Thyroid gland (tissue), 4 donors: ENCODE data around the gene HIPK2. TPM values are rescaled to one million over a fixed set of nuclear protein-coding genes. Genes with fewer than 3 reads are reported as not detected.

Experiments used
- DNase-seq, 2 donors: peaks; one replicate each; pipeline ENCODE4 v3.0.0-alpha.2; 2019
- H3K27ac ChIP-seq, 3 donors: fragments of 200-600 bp; sonication (generic); 1 replicate in 2 of 3; 2 replicates in 1 of 3; pipeline ENCODE4 v1.5.1; 2016 to 2019; ENCODE audit warnings: mild to moderate bottlenecking in 1 of 3, moderate library complexity in 1 of 3
- H3K27me3 ChIP-seq: fragments of 200-600 bp; sonication (generic); one replicate; pipeline ENCODE4 v1.5.1; 2019
- H3K36me3 ChIP-seq, 2 donors: fragments of 200-600 bp; sonication (generic); one replicate each; pipeline ENCODE4 v1.5.1; 2016 to 2019
- H3K4me1 ChIP-seq, 2 donors: fragments of 200-600 bp; sonication (generic); one replicate each; pipeline ENCODE4 v1.5.1; 2017 to 2019
- H3K4me3 ChIP-seq, 3 donors: fragments of 200-600 bp; sonication (generic); replicated peaks in 1 of 3; 1 replicate in 2 of 3; 2 replicates in 1 of 3; pipeline ENCODE4 v1.5.1; 2016; ENCODE audit warnings: mild to moderate bottlenecking in 1 of 3
- H3K9me3 ChIP-seq: fragments of 200-600 bp; sonication (generic); one replicate; pipeline ENCODE4 v1.5.1; 2017
- CTCF ChIP-seq, 6 experiments: fragments of 200-600 bp in 3 of 6; fragments of 450-650 bp in 3 of 6; sonication (generic) in 3 of 6; IDR thresholded peaks; one replicate each; pipeline ENCODE4 v1.5.1; 2016 to 2019; ENCODE audit warnings: antibody characterized with exemption in 6 of 6, mild to moderate bottlenecking in 2 of 6, inconsistent platforms in 1 of 6, moderate library complexity in 1 of 6
- POLR2A ChIP-seq, 2 donors: fragments of 450-650 bp; IDR thresholded peaks; one replicate each; pipeline ENCODE4 v1.6.1; 2017; ENCODE audit warnings: antibody characterized with exemption in 2 of 2, mild to moderate bottlenecking in 2 of 2, moderate library complexity in 1 of 2
- WGBS, 2 donors: methylation state at CpG; one replicate each; pipeline ENCODE4 v1.1.5; 2017; 5-methylcytosine and 5-hydroxymethylcytosine counted together
- intact Hi-C: fragments of 100-400 bp; cut with DNase I; formaldehyde crosslinking; loops from one replicate; pipeline ENCODE4 v1.15.1; 2023
- total RNA-seq, 4 donors: library from RNA; depleted of rRNA; stranded (reverse); fragments of >200 nt; gene quantifications; one replicate each; pipeline ENCODE4 v1.2.3, GENCODE V29; 2016

Gene HIPK2
- total RNA-seq, 4 donors from 2014 or later: 31.3 to 58.5 (median 41.0) TPM

GRCh38 chr7:139679731-139680594, 97.8 kb downstream of the HIPK2 start:
- Histone ChIP-seq H3K9me3 (no peaks in the 10 kb centered on the region), H3K27ac (peak overlapping the region; percentile 44 to 70 (median 50)), H3K4me3 (no peak overlapping the region), H3K36me3 (no peaks in the 10 kb centered on the region), H3K27me3 (no peaks in the 10 kb centered on the region), H3K4me1 (peaks cover 49 to 62% of the 10 kb centered on the region in 2 donors)
- TF ChIP-seq POLR2A (IDR thresholded peaks at IDR 0.05) (no peak), CTCF (IDR thresholded peaks at IDR 0.05) (no peak)
- intact Hi-C loops: no loop called here
- DNase-seq: peak in 1 of 2 donors; percentile 32
- WGBS, 2 donors: 57 to 70% methylated on average over 12 to 13 of the region's 13 CpGs

GRCh38 chr7:139676390-139676789, 101.4 kb downstream of the HIPK2 start:
- Histone ChIP-seq H3K27me3 (no peaks in the 10 kb centered on the region), H3K27ac (no peak overlapping the region), H3K4me1 (peaks cover 36 to 40% of the 10 kb centered on the region in 2 donors), H3K36me3 (no peaks in the 10 kb centered on the region), H3K4me3 (no peak overlapping the region), H3K9me3 (no peaks in the 10 kb centered on the region)
- no peak for DNase-seq
- intact Hi-C loops: no loop called here
- TF ChIP-seq CTCF (IDR thresholded peaks at IDR 0.05) (no peak), POLR2A (IDR thresholded peaks at IDR 0.05) (no peak)
- 97% methylated on average over 2 of the region's 2 CpGs for WGBS, 2 donors

GRCh38 chr7:139675127-139676125, 102.4 kb downstream of the HIPK2 start:
- H3K36me3 ChIP-seq: no peaks in the 10 kb centered on the region
- intact Hi-C loops: no loop called here
- H3K27ac ChIP-seq: no peak overlapping the region
- H3K4me1 ChIP-seq: peaks cover 26 to 30% of the 10 kb centered on the region in 2 donors
- H3K4me3 ChIP-seq: no peak overlapping the region
- no peaks in the 10 kb centered on the region for H3K27me3 ChIP-seq
- 80 to 87% methylated on average over 12 of the region's 12 CpGs for WGBS, 2 donors
- no peaks in the 10 kb centered on the region for H3K9me3 ChIP-seq
- no peak for DNase-seq
- no peak for TF ChIP-seq POLR2A (IDR thresholded peaks at IDR 0.05)
- TF ChIP-seq CTCF (IDR thresholded peaks at IDR 0.05): no peak

- Histone ChIP-seq H3K4me1 (peaks cover 20 to 23% of the 10 kb centered on the region in 2 donors), H3K4me3 (no peak overlapping the region), H3K36me3 (no peaks in the 10 kb centered on the region), H3K27ac (no peak overlapping the region), H3K27me3 (no peaks in the 10 kb centered on the region), H3K9me3 (no peaks in the 10 kb centered on the region)
- DNase-seq: no peak
- no peak for TF ChIP-seq POLR2A (IDR thresholded peaks at IDR 0.05)
- TF ChIP-seq CTCF (IDR thresholded peaks at IDR 0.05): no peak
- 67 to 72% methylated on average over 8 of the region's 8 CpGs for WGBS, 2 donors
- intact Hi-C loops: no loop called here
These were observed 103.1 kb downstream of the HIPK2 start for GRCh38 chr7:139674752-139675126.
